Measurements from ENCODE around the gene DFFB.
"Not testable (repeated sequence)": the region's sequence is repeated elsewhere in the genome, so short reads cannot be mapped to it uniquely, and the experiment has no call there.

DFFB gene

DNA sequence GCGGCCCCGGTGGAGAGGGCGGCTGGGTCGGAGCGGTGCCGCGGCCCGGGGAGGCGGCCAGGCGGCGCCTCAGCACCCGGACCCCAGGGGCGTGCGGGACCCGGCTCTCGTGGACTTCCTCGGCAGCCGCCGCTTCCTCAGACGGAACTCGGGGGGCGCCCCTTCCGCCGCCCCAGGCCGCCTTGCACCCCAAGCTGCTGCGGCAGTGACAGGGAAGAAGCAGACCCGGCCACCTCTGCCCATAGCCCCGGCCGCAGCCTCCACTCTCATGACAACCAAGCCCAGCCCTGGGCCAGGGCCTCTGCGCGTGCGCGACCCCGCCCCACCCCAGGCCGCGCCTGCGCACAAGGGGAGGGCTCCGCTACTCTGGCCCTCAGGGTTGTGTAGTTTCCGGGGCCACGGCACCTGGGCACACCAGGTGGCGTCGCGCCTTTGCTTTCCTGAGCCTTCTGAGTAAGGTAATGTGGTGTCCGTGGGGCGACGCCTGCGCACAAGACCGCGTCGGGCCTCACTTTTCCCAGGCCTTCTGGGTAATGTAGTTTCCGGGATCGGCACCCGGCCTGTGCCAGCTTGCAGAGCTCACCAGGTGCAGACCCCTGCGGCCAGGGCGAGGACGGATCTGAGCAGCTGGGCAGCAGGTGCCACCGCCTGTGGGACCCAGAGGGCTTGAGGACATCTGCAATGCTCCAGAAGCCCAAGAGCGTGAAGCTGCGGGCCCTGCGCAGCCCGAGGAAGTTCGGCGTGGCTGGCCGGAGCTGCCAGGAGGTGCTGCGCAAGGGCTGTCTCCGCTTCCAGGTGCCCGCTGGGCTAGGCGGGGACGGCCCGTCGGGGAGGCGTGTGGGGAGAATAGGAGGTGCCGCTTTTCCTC is at the start of gene DFFB, which contains the start of gene CEP104:
DFFB (plus strand) TSS at position 554 of the 868 bp plus-strand sequence; CDS start at position 682, 128 bp downstream.
CEP104 (minus strand) TSS at position 289 of the 868 bp plus-strand sequence. CDS start 4,804 bp downstream, outside the sequence.
- peak; percentile 97 for DNase-seq

GRCh38 chr1:3807769-3808168 is 49.5 kb upstream of the DFFB start:
- DNase-seq: no peak

GRCh38 chr1:3809680-3810079 is 47.6 kb upstream of the DFFB start:
- no peak for DNase-seq

DNA sequence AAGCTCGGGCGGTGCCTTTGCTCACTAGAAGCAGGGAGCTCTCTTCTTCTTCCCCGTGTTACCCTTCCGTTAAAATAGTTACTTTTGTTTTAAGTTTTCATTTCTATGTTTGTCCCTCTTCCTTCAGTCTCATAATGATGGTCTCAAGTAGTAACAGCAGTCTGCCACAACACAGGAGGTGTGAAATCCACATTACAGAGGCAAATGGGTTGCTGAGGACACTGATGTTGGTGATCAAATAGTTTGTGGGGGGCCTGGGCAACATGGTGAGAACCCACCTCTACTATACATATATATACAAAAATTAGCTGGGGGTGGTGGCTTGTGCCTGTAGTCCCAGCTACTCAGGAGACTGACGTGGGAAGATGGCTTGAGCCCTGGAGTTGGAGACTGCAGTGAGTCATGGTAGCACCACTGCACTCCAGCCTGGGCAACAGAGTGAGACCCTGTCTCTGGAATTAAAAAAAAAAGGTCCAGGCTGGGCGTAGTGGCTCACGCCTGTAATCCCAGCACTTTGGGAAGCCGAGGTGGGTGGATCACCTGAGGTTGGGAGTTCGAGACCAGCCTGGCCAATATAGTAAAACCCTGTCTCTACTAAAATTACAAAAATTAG is 47.0 kb upstream of the DFFB start:
- not testable (repeated sequence) for DNase-seq

DNA sequence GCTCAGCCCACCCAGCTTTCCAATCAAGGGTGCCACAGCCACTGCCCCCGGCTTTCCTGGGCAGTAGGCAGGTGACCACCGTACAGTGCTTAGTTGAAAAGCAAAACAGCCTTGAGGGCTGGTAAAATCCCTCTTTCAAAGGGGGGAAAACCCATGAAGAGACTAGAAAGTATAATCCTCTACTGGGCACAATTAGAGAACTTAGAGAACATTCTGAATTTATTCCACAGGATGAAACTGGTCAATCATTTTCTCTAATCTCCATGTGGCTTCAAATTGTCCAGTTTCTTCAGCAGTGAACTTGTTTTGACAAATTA is 45.7 kb upstream of the DFFB start:
- DNase-seq: no peak

- DNase-seq: no peak
These were observed 43.2 kb upstream of the DFFB start for GRCh38 chr1:3814065-3814464.

- DNase-seq: no peak
These were observed 42.3 kb upstream of the DFFB start for GRCh38 chr1:3814771-3815561.

DNA sequence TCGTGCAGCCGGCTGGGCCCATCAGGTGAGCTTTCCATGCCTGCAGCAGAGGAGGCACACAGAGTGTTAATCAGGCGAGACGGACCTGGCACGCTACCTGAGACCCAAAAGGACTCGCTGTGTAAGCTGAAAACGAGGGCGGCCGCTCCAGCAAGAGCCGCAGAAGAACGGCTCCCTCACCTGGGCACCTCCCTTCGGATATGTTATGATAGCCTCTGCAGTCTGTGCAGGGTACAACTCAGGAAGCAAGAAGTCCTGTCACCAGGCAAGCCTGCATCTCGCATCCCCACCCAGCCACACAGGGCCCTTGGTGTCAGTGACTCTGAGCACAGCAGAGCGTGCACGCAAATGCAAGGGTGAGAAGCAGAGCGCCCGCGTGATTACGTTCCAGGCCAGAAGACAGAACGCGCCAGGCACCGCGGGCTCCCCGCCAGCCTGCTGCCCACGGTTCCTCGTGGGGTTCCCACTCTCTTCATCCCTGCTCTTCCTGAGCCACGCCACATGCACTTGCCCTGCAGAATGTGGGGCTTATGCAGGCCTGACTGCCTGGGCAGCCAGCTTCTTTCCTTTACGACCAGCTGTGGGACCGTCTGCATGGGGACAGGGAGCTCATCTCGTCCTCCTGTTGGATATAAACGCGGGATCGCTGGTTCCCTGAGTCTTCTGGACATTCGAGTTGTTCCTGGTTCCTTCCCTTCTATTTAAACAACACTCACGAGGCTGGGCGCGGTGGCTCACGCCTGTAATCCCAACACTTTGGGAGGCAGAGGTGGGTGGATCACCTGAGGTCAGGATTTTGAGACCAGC is 40.7 kb upstream of the DFFB start:
- DNase-seq: no peak

- DNase-seq: no peak
These were observed 40.0 kb upstream of the DFFB start for GRCh38 chr1:3817138-3817740.

- DNase-seq: no peak
These were observed 39.3 kb upstream of the DFFB start for GRCh38 chr1:3817821-3818597.

DNA sequence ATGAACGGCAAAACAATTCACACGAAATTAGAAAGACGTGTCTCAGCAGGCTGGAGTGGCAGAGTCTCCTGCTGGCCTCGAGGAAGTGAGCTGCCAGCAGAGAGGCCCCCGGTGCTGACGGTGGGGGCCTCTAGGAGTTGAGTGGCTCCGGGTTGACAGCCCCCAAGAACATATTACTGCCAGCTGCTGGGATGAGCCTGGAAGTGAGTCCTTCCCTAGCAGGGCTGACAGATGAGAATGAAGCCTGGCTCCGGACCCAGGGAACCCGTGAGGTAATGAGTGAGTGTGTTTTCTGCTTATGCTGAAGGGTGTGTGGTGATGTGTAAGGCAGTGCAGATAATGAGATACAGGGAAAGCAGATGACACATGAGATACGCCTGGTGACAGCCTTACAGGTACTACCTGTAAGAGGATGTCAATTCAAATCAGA is 37.5 kb upstream of the DFFB start:
- no peak for DNase-seq

GRCh38 chr1:3820316-3820715 is 37.0 kb upstream of the DFFB start:
- no peak for DNase-seq

DNA sequence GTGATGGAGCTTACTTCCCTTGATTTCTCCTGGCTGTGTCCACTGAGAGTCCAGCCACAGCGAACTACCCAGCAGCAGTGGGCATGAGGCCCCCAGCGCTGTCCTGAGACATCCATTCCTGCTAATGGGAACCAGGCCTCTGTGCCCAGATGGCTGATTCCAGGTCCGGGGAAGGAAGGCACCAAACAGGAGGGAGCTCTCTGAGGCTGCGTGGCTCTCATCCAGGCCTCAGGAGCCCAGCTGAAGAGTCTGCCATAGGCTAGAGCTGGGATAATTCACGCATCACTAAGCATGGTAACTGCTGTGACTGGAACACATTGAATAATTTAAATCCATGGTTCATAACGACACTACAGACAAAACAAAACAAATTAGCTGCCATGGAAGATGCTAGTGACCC is 36.3 kb upstream of the DFFB start:
- DNase-seq: no peak

DNA sequence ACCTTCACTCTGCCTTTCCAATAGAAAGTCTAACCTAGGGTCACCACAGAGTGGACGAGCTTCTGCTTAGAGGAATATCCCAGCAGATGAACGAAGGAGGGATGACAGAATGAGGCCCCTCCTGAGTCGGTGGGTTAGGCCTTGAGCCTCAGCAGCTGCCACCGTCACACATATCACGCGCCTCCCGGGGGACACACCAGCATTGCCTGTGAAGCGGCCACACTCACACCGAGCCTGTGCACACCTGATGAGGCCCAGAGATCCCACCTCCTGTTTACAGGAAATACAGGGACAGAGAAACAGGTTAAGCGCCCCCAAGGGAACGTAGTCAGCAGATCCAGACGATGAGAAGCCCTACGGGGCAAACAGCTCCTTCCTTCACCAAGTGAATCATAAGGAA is 35.8 kb upstream of the DFFB start:
- DNase-seq: no peak

DNA sequence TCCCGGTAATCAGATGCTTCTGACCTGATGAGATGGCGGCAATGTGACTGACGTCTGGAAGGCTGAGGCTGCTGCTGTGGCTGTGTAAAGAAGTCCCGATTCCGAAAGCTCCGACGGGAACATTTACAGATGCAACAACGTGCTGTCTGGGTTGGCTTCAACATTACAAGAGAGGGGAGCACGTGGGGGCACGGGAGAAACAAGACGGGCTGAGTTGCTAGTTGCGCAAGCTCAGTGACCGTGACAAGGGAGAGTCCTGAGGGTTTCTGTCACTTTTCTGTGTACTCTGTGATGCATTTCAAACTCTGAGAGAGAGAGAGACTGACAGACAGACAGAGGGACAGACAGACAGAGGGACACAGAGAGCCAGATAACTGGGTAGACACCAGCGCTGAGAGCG is 35.4 kb upstream of the DFFB start:
- no peak for DNase-seq

DNA sequence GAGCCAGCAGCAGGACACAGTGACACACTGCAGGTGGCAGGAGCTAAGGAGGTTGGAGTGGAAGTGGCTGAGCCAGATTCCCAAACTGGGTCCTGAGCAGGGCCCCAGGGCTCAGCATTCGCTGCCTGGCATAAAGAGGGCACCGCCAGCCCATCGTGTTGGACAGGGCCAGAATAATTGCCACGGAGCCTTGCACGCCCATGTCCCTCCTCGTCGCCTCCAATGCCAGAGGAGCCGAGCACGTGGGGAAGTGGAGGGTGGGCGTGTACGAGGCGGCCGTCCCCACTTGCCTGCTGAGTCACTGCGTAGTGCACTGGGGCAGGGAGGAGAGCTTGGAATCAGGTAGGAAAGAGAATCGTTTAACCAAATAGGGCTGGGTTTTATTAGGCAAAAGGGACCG is 34.9 kb upstream of the DFFB start:
- no peak for DNase-seq

- no peak for DNase-seq
These were observed 32.6 kb upstream of the DFFB start for GRCh38 chr1:3824650-3825049.

GRCh38 chr1:3825356-3825755 is 31.9 kb upstream of the DFFB start:
- no peak for DNase-seq

- no peak for DNase-seq
These were observed 29.4 kb upstream of the DFFB start for GRCh38 chr1:3827813-3828307.

- no peak for DNase-seq
These were observed 28.9 kb upstream of the DFFB start for GRCh38 chr1:3828391-3828790.

DNA sequence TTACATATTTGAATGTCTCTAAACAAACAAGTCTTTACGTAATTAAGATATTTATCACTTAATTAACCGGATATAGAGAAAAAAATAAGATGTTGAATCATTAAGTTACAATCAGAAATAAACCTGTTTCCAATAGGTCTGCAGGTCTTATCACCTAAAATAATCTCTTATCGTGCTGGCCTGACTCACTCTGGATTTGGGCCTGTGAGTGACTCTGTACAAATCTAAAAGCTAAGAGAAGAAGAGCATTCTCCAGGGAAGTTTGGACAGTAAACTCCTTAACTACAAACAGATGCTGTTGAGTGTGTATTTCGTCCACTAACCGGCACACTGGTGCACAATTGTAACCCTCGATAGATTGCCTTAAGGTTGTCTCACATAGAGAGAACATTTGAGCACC is 25.6 kb upstream of the DFFB start:
- DNase-seq: no peak

Measured in CD4-positive, alpha-beta T cell treated with Interleukin-17A for 4 hours (primary cell).